Keratinocyte (primary cell): ENCODE measurements around the gene JAZF1. TPM values are rescaled to one million over a fixed set of nuclear protein-coding genes. Genes with fewer than 3 reads are reported as not detected.

Experiments used
- DNase-seq: peaks from one replicate; pipeline ENCODE4 v3.0.0-alpha.2; 2011; ENCODE audit warnings: low read depth, missing footprints, low spot score
- FAIRE-seq: peaks from 2 replicates; lab custom pipeline; 2011; peaks lifted over from hg19 to GRCh38; lab: Jason Lieb, UNC
- H2AFZ ChIP-seq: 2 replicates; pipeline ENCODE4 v1.6.0; 2012; ENCODE audit warnings: low read length, control low read depth, inconsistent platforms; ENCODE audit not compliant: control insufficient read depth
- H3K27ac ChIP-seq: 2 replicates; pipeline ENCODE4 v1.5.1; 2011; ENCODE audit warnings: low read length; ENCODE audit not compliant: control insufficient read depth, insufficient read depth
- H3K27me3 ChIP-seq: 3 replicates; pipeline ENCODE4 v1.6.0; 2011; ENCODE audit warnings: low read length; ENCODE audit not compliant: control insufficient read depth, insufficient read depth; ENCODE audit errors: extremely low read depth
- H3K36me3 ChIP-seq, 2 experiments: 2 replicates in 1 of 2; 3 replicates in 1 of 2; pipeline ENCODE4 v1.5.1; 2011; ENCODE audit warnings: low read length in 2 of 2, mild to moderate bottlenecking in 1 of 2; ENCODE audit not compliant: control insufficient read depth in 2 of 2, insufficient read depth in 2 of 2; ENCODE audit errors: extremely low read depth in 1 of 2
- H3K4me1 ChIP-seq: 3 replicates; pipeline ENCODE4 v1.5.1; 2011; ENCODE audit warnings: low read length; ENCODE audit not compliant: control insufficient read depth, insufficient read depth; ENCODE audit errors: extremely low read depth
- H3K4me2 ChIP-seq: 3 replicates; pipeline ENCODE4 v1.6.0; 2011; ENCODE audit warnings: low read depth, low read length; ENCODE audit not compliant: control insufficient read depth, insufficient read depth; ENCODE audit errors: extremely low read depth
- H3K4me3 ChIP-seq, 3 experiments: fragments of 200-600 bp in 1 of 3; sonication (generic) in 1 of 3; 2 replicates in 2 of 3; 3 replicates in 1 of 3; pipeline ENCODE4 v1.5.1; 2011 to 2016; ENCODE audit warnings: low read length in 3 of 3, mild to moderate bottlenecking in 3 of 3, control low read depth in 2 of 3, inconsistent platforms in 1 of 3, low read depth in 1 of 3, mixed read lengths in 1 of 3, mixed run types in 1 of 3, moderate library complexity in 1 of 3; ENCODE audit not compliant: control insufficient read depth in 2 of 3, insufficient read depth in 2 of 3; ENCODE audit errors: extremely low read depth in 1 of 3
- H3K79me2 ChIP-seq: 2 replicates; pipeline ENCODE4 v1.6.0; 2012; ENCODE audit warnings: low read length; ENCODE audit not compliant: control insufficient read depth, insufficient read depth
- H3K9ac ChIP-seq: 3 replicates; pipeline ENCODE4 v1.6.0; 2011; ENCODE audit warnings: low read length; ENCODE audit not compliant: control insufficient read depth, insufficient read depth; ENCODE audit errors: extremely low read depth
- H3K9me1 ChIP-seq: 3 replicates; pipeline ENCODE4 v1.6.0; 2011; ENCODE audit warnings: low read length; ENCODE audit not compliant: control insufficient read depth, insufficient read depth; ENCODE audit errors: extremely low read depth
- H3K9me3 ChIP-seq: 2 replicates; pipeline ENCODE4 v1.5.1; 2012; ENCODE audit warnings: low read depth, low read length; ENCODE audit not compliant: control insufficient read depth
- H4K20me1 ChIP-seq: 3 replicates; pipeline ENCODE4 v1.6.0; 2011; ENCODE audit warnings: low read length; ENCODE audit not compliant: control insufficient read depth, insufficient read depth; ENCODE audit errors: extremely low read depth
- EZH2 ChIP-seq: IDR thresholded peaks from one replicate; pipeline ENCODE4 v1.6.1; 2012; ENCODE audit warnings: inconsistent platforms, mild to moderate bottlenecking, low read length, moderate library complexity
- dilution Hi-C: fragments of 300-500 bp; cut with MboI; formaldehyde crosslinking; loops from one replicate; pipeline ENCODE4 v1.7.0; 2020; ENCODE audit warnings: low sequenced_read_pairs; ENCODE audit not compliant: extremely low pct_ligation_motif_present
- polyA plus RNA-seq, 5 experiments: library from polyadenylated mRNA; depleted of rRNA in 3 of 5; stranded (reverse) in 3 of 5; stranded (forward) in 1 of 5; unstranded in 1 of 5; fragments of >200 nt; gene quantifications; 1 replicate in 1 of 5; 2 replicates in 3 of 5; 3 replicates in 1 of 5; pipeline versions ENCODE4 v1.2.1 to v1.2.3, GENCODE V29; 2011 to 2012; ENCODE audit warnings: missing spikeins in 2 of 5, low read depth in 1 of 5, low replicate concordance in 1 of 5
- TF ChIP-seq, protein P1 (sequence below), 3 experiments: IDR thresholded peaks in 1 of 3; conservative IDR thresholded peaks in 1 of 3; optimal IDR thresholded peaks in 1 of 3; 2 replicates in 2 of 3; 3 replicates in 1 of 3; pipeline versions ENCODE3 to v1.5.1; 2011; ENCODE audit warnings: low read length in 3 of 3, mild to moderate bottlenecking in 3 of 3, moderate library complexity in 2 of 3, control low read depth in 1 of 3, inconsistent platforms in 1 of 3; ENCODE audit not compliant: insufficient read depth in 2 of 3; ENCODE audit errors: extremely low read depth in 1 of 3

Gene JAZF1
- polyA plus RNA-seq, 1 donor (not counting 4 experiments of a cell fraction or from before 2014, with no cell fraction given): 2.5 TPM

DNA sequence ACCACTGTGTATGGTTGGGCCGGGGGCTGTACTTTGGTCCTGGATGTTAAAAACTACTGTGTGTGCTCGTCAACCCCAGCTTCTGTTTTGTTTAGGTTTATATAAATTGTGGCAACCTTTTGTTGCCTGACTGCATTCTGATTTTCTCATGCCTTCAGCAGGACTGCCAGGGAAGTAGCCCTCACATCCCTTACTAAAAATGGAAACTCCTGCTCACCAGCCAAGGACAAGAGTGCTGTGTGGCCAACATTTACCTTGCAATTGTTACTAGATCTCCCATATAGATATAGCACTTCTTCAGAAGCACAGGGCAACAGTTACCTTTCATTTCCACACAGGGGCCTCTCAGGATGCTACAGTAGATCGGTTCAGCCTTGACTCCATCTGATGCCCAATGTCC lies 266.2 kb downstream of the JAZF1 start:
- H3K79me2 ChIP-seq: no peaks in the 10 kb centered on the region
- peaks cover 26% of the 10 kb centered on the region for H3K4me1 ChIP-seq
- H3K27me3 ChIP-seq: no peaks in the 10 kb centered on the region
- no peaks in the 10 kb centered on the region for H4K20me1 ChIP-seq
- H2AFZ ChIP-seq: no peak overlapping the region
- H3K36me3 ChIP-seq: no peaks in the 10 kb centered on the region
- H3K9ac ChIP-seq: no peak overlapping the region
- dilution Hi-C loops: no loop called here
- no peak overlapping the region for H3K4me3 ChIP-seq
- no peaks in the 10 kb centered on the region for H3K9me3 ChIP-seq
- FAIRE-seq: no peak
- no peak overlapping the region for H3K4me2 ChIP-seq
- TF ChIP-seq, protein P1, sequence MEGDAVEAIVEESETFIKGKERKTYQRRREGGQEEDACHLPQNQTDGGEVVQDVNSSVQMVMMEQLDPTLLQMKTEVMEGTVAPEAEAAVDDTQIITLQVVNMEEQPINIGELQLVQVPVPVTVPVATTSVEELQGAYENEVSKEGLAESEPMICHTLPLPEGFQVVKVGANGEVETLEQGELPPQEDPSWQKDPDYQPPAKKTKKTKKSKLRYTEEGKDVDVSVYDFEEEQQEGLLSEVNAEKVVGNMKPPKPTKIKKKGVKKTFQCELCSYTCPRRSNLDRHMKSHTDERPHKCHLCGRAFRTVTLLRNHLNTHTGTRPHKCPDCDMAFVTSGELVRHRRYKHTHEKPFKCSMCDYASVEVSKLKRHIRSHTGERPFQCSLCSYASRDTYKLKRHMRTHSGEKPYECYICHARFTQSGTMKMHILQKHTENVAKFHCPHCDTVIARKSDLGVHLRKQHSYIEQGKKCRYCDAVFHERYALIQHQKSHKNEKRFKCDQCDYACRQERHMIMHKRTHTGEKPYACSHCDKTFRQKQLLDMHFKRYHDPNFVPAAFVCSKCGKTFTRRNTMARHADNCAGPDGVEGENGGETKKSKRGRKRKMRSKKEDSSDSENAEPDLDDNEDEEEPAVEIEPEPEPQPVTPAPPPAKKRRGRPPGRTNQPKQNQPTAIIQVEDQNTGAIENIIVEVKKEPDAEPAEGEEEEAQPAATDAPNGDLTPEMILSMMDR (optimal IDR thresholded peaks at IDR 0.05 in 1 of 3, IDR thresholded peaks at IDR 0.05 in 1 of 3, conservative IDR thresholded peaks at IDR 0.05 in 1 of 3; ENCODE audit: extremely low read depth in 1 of 3, insufficient read depth in 2 of 3, low read length in 3 of 3): no peak
- no peak for TF ChIP-seq EZH2
- no peak overlapping the region for H3K27ac ChIP-seq
- DNase-seq: no peak
- H3K9me1 ChIP-seq: no peaks in the 10 kb centered on the region

DNA sequence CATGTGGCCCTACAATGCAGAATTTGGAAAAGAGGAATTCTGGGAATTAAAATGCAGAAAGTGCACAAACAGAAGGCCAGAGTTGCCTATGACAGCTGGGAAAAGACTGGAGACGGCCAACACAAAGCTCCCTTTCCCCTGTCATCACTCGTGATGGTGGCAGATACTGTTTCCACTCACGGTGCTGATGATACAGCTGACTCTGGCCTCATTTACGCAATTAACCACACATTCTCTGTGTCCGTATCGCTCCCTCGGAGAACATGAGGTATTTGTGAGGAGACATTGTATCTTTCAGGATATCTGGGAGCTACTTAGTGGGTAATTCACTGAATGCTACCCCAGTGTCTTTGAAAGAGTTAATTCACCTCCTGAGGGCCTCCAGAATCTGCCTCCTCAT lies 267.8 kb downstream of the JAZF1 start:
- H3K9me3 ChIP-seq: no peaks in the 10 kb centered on the region
- H3K27me3 ChIP-seq: no peaks in the 10 kb centered on the region
- H3K79me2 ChIP-seq: no peaks in the 10 kb centered on the region
- DNase-seq (no peak), FAIRE-seq (no peak)
- no peaks in the 10 kb centered on the region for H3K36me3 ChIP-seq
- no peak overlapping the region for H2AFZ ChIP-seq
- no peak overlapping the region for H3K9ac ChIP-seq
- no peak overlapping the region for H3K4me2 ChIP-seq
- no peak for TF ChIP-seq EZH2
- TF ChIP-seq, protein P1 (optimal IDR thresholded peaks at IDR 0.05 in 1 of 3, IDR thresholded peaks at IDR 0.05 in 1 of 3, conservative IDR thresholded peaks at IDR 0.05 in 1 of 3; ENCODE audit: extremely low read depth in 1 of 3, insufficient read depth in 2 of 3, low read length in 3 of 3): no peak
- H4K20me1 ChIP-seq: no peaks in the 10 kb centered on the region
- H3K9me1 ChIP-seq: no peaks in the 10 kb centered on the region
- no peak overlapping the region for H3K4me3 ChIP-seq
- dilution Hi-C loops: no loop called here
- H3K4me1 ChIP-seq: peaks cover 17% of the 10 kb centered on the region
- no peak overlapping the region for H3K27ac ChIP-seq
